Nephron progenitor cell (in vitro differentiated cells): Measurements from ENCODE around the gene PFKM.

ENCODE experiments used
- DNase-seq: peaks from one replicate; pipeline ENCODE4 v3.0.0; 2021
- H3K27ac Mint-ChIP-seq: 2 replicates; pipeline ENCODE4 v1.8.0; 2021; ENCODE audit warnings: mild to moderate bottlenecking, moderate library complexity, mixed read lengths
- H3K27me3 Mint-ChIP-seq: 2 replicates; pipeline ENCODE4 v1.8.0; 2021; ENCODE audit warnings: mild to moderate bottlenecking, low read depth, mixed read lengths; ENCODE audit not compliant: poor library complexity
- H3K36me3 Mint-ChIP-seq: 2 replicates; pipeline ENCODE4 v1.8.0; 2021; ENCODE audit warnings: low read depth, mixed read lengths
- H3K4me1 Mint-ChIP-seq: 2 replicates; pipeline ENCODE4 v1.8.0; 2021; ENCODE audit warnings: mixed read lengths
- H3K4me3 Mint-ChIP-seq: 2 replicates; pipeline ENCODE4 v1.8.0; 2021; ENCODE audit warnings: mild to moderate bottlenecking, moderate library complexity, mixed read lengths
- H3K9me3 Mint-ChIP-seq: 2 replicates; pipeline ENCODE4 v1.8.0; 2021; ENCODE audit warnings: mild to moderate bottlenecking, moderate library complexity, mixed read lengths
- CTCF ChIP-seq: fragments of 200-600 bp; sonication (generic); IDR thresholded peaks from 2 replicates; pipeline ENCODE4 v1.5.0; 2021; ENCODE audit warnings: antibody characterized with exemption

The PFKM gene

GRCh38 chr12:48084841-48085460 is 34.2 kb upstream of the PFKM start:
- no peak for TF ChIP-seq CTCF
- H3K4me3 Mint-ChIP-seq: no peak overlapping the region
- no peak for DNase-seq
- H3K27ac Mint-ChIP-seq: peak overlapping the region; percentile 47
- peaks cover 6% of the 10 kb centered on the region for H3K27me3 Mint-ChIP-seq
- H3K4me1 Mint-ChIP-seq: no peaks in the 10 kb centered on the region
- H3K9me3 Mint-ChIP-seq: no peaks in the 10 kb centered on the region
- H3K36me3 Mint-ChIP-seq: peaks cover 43% of the 10 kb centered on the region

- H3K27me3 Mint-ChIP-seq: peaks cover 6% of the 10 kb centered on the region
- H3K9me3 Mint-ChIP-seq: no peaks in the 10 kb centered on the region
- H3K27ac Mint-ChIP-seq: no peak overlapping the region
- DNase-seq: no peak
- H3K4me3 Mint-ChIP-seq: no peak overlapping the region
- no peak for TF ChIP-seq CTCF
- peaks cover 33% of the 10 kb centered on the region for H3K36me3 Mint-ChIP-seq
- H3K4me1 Mint-ChIP-seq: no peaks in the 10 kb centered on the region
Observed at GRCh38 chr12:48086327-48086726, 32.8 kb upstream of the PFKM start.

GRCh38 chr12:48092611-48093010 is 26.6 kb upstream of the PFKM start:
- peaks cover 24% of the 10 kb centered on the region for H3K36me3 Mint-ChIP-seq

GRCh38 chr12:48104531-48104930 is 14.6 kb upstream of the PFKM start:
- Mint-ChIP-seq H3K9me3 (no peaks in the 10 kb centered on the region), H3K4me1 (peaks cover 47% of the 10 kb centered on the region), H3K36me3 (no peaks in the 10 kb centered on the region), H3K27me3 (peaks cover 16% of the 10 kb centered on the region), H3K27ac (no peak overlapping the region), H3K4me3 (peak overlapping the region; percentile 95)
- no peak for TF ChIP-seq CTCF
- DNase-seq: no peak

More at GRCh38 chr12:48092611-48093010, 26.6 kb upstream of the PFKM start:
- Mint-ChIP-seq H3K27ac (no peak overlapping the region), H3K4me1 (no peaks in the 10 kb centered on the region), H3K9me3 (no peaks in the 10 kb centered on the region), H3K4me3 (no peak overlapping the region), H3K27me3 (no peaks in the 10 kb centered on the region)
- TF ChIP-seq CTCF: no peak
- DNase-seq: no peak

GRCh38 chr12:48105321-48105866 is 13.8 kb upstream of the PFKM start:
- no peaks in the 10 kb centered on the region for H3K36me3 Mint-ChIP-seq
- H3K27ac Mint-ChIP-seq: peak overlapping the region; percentile 98
- no peaks in the 10 kb centered on the region for H3K9me3 Mint-ChIP-seq
- DNase-seq: no peak
- peak overlapping the region; percentile 95 for H3K4me3 Mint-ChIP-seq
- peaks cover 47% of the 10 kb centered on the region for H3K4me1 Mint-ChIP-seq
- H3K27me3 Mint-ChIP-seq: peaks cover 19% of the 10 kb centered on the region
- no peak for TF ChIP-seq CTCF
